Neuronal stem cell (in vitro differentiated cells): ENCODE data around the gene LRRC75A.

ENCODE experiments used
- DNase-seq: peaks from one replicate; pipeline ENCODE4 v3.0.0-alpha.2; 2013; ENCODE audit warnings: low spot score
- H2AFZ ChIP-seq: one replicate; pipeline ENCODE4 v1.6.1; 2013; ENCODE audit warnings: mild to moderate bottlenecking, low read length, inconsistent platforms
- H2AK5ac ChIP-seq: 2 replicates; pipeline ENCODE4 v1.6.1; 2013; ENCODE audit warnings: low read depth, mild to moderate bottlenecking, inconsistent platforms, low read length, moderate library complexity, mixed read lengths
- H2BK120ac ChIP-seq: 2 replicates; pipeline ENCODE4 v1.6.1; 2013; ENCODE audit warnings: low read depth, mild to moderate bottlenecking, inconsistent platforms, low read length, moderate library complexity, mixed read lengths
- H2BK12ac ChIP-seq: one replicate; pipeline ENCODE4 v1.6.1; 2013; ENCODE audit warnings: low read length, inconsistent platforms
- H2BK15ac ChIP-seq: 2 replicates; pipeline ENCODE4 v1.6.1; 2013; ENCODE audit warnings: mild to moderate bottlenecking, low read length, inconsistent platforms, mixed read lengths
- H2BK5ac ChIP-seq: one replicate; pipeline ENCODE4 v1.6.1; 2013; ENCODE audit warnings: inconsistent platforms, mild to moderate bottlenecking, low read length, moderate library complexity
- H3K14ac ChIP-seq: one replicate; pipeline ENCODE4 v1.6.1; 2013; ENCODE audit warnings: low read length, inconsistent platforms
- H3K18ac ChIP-seq: 2 replicates; pipeline ENCODE4 v1.6.1; 2013; ENCODE audit warnings: low read length, inconsistent platforms
- H3K23ac ChIP-seq: 2 replicates; pipeline ENCODE4 v1.6.1; 2013; ENCODE audit warnings: low read depth, mild to moderate bottlenecking, mixed read lengths, low read length, inconsistent platforms; ENCODE audit not compliant: poor library complexity
- H3K27ac ChIP-seq: replicated peaks from 3 replicates; pipeline ENCODE4 v1.5.1; 2013; ENCODE audit warnings: low read length, inconsistent platforms
- H3K27me3 ChIP-seq, 3 experiments: 2 replicates each; pipeline ENCODE4 v1.6.1; 2013; ENCODE audit warnings: low read length in 3 of 3, mild to moderate bottlenecking in 2 of 3, inconsistent platforms in 1 of 3, low read depth in 1 of 3, mixed read lengths in 1 of 3, moderate library complexity in 1 of 3; ENCODE audit not compliant: control insufficient read depth in 3 of 3, insufficient read depth in 3 of 3
- H3K36me3 ChIP-seq, 2 donors: replicated peaks in 1 of 2; 2 replicates each; pipeline ENCODE4 v1.6.1; 2013; ENCODE audit warnings: low read length in 2 of 2; ENCODE audit not compliant: control insufficient read depth in 2 of 2, insufficient read depth in 2 of 2
- H3K4ac ChIP-seq: 2 replicates; pipeline ENCODE4 v1.6.1; 2013; ENCODE audit warnings: inconsistent platforms, mild to moderate bottlenecking, low read length, moderate library complexity
- H3K4me1 ChIP-seq, 2 donors: 1 replicate in 1 of 2; 2 replicates in 1 of 2; pipeline ENCODE4 v1.6.1; 2013; ENCODE audit warnings: low read length in 2 of 2, low read depth in 1 of 2; ENCODE audit not compliant: control insufficient read depth in 2 of 2, insufficient read depth in 1 of 2
- H3K4me2 ChIP-seq: one replicate; pipeline ENCODE4 v1.6.1; 2013; ENCODE audit warnings: mild to moderate bottlenecking, low read length, inconsistent platforms; ENCODE audit not compliant: insufficient read depth, poor library complexity, severe bottlenecking
- H3K4me3 ChIP-seq, 2 donors: 2 replicates each; pipeline ENCODE4 v1.5.1; 2013; ENCODE audit warnings: low read length in 2 of 2, mild to moderate bottlenecking in 2 of 2, inconsistent platforms in 1 of 2, moderate library complexity in 1 of 2
- H3K79me1 ChIP-seq: one replicate; pipeline ENCODE4 v1.6.1; 2013; ENCODE audit warnings: low read depth, mild to moderate bottlenecking, inconsistent platforms, low read length, moderate library complexity
- H3K9ac ChIP-seq: one replicate; pipeline ENCODE4 v1.6.1; 2013; ENCODE audit warnings: mild to moderate bottlenecking, low read depth, low read length, inconsistent platforms; ENCODE audit not compliant: poor library complexity
- H3K9me3 ChIP-seq, 2 donors: replicated peaks in 1 of 2; 2 replicates each; pipeline versions ENCODE3 to v1.6.1; 2013; ENCODE audit warnings: low read length in 2 of 2, mild to moderate bottlenecking in 2 of 2, inconsistent platforms in 1 of 2, low read depth in 1 of 2, mixed read lengths in 1 of 2, moderate library complexity in 1 of 2; ENCODE audit not compliant: control insufficient read depth in 2 of 2, insufficient read depth in 1 of 2
- H4K8ac ChIP-seq: one replicate; pipeline ENCODE4 v1.6.1; 2013; ENCODE audit warnings: low read depth, mild to moderate bottlenecking, inconsistent platforms, low read length, moderate library complexity
- H4K91ac ChIP-seq: one replicate; pipeline ENCODE4 v1.6.1; 2013; ENCODE audit warnings: low read length, low read depth, mild to moderate bottlenecking, inconsistent platforms; ENCODE audit not compliant: poor library complexity
- WGBS, 2 donors: extraction: QIAGEN DNeasy Blood & Tissue Kit; methylation state at CpG; one replicate each; pipeline ENCODE4 v1.1.7; 2013; ENCODE audit warnings: missing lambda C conversion rate in 2 of 2, mixed read lengths in 1 of 2; ENCODE audit not compliant: insufficient read length in 2 of 2, insufficient replicate concordance in 1 of 2; ENCODE audit errors: extremely low coverage in 2 of 2; 5-methylcytosine and 5-hydroxymethylcytosine counted together

The LRRC75A gene

DNA sequence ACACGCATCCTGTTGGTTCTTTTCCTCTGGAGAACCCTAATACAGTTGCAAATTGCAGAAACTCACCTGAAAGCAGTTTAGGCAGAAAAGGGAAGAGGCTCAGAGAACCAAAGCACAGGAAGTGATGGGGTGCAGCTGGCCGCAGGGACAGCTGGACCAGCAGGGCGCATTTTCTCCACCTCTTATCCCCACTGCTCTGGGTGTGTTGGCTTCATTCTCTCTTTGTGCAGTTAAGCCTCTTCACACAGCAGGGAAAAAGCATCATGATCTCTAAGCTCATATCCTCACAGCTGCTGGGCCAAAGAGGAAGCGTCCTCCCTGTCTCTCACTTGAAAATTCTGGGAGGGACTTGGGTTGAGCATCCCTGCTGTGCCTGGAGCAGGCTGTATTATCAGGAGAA, 20.0 kb upstream of the LRRC75A start:
- no peak for DNase-seq
- Histone ChIP-seq H3K23ac (no peak overlapping the region), H3K9me3 (no peaks in the 10 kb centered on the region), H2BK12ac (no peak overlapping the region), H3K18ac (no peak overlapping the region), H3K4me2 (no peak overlapping the region), H3K79me1 (no peaks in the 10 kb centered on the region), H3K4me1 (peaks cover 10 to 17% of the 10 kb centered on the region in 2 donors), H3K27me3 (no peaks in the 10 kb centered on the region), H2BK120ac (no peak overlapping the region), H2AFZ (peak overlapping the region; percentile 86), H2AK5ac (no peak overlapping the region), H3K4ac (no peak overlapping the region), H3K9ac (no peak overlapping the region), H3K36me3 (no peaks in the 10 kb centered on the region), H2BK15ac (no peak overlapping the region), H4K8ac (no peak overlapping the region), H3K27ac (peak overlapping the region; percentile 19), H4K91ac (no peak overlapping the region), H2BK5ac (no peak overlapping the region), H3K4me3 (no peak overlapping the region), H3K14ac (no peak overlapping the region)
- WGBS, 2 donors, result no CpG with 5 or more reads among the region's 4 CpGs

DNA sequence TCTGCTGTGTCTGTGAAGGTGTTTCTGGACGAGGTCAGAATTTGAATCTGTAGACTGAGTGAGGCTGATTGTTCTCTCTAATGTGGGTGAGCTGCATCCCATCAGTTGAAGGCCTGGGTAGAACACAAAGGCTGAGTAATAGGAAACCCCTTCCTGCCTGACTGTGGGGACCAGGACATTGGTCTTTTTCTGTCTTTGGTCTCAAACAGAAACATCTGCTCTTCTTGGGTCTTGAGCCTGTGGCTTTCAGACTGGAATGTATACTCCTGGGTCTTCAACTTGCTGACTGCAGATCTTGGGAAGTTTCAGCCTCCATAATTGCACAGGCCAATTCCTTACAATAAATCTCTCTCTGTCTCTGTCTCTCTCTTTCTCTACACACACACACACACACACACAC, 19.6 kb upstream of the LRRC75A start:
- no peak overlapping the region for H2BK5ac ChIP-seq
- no peaks in the 10 kb centered on the region for H3K27me3 ChIP-seq
- no peak overlapping the region for H2AK5ac ChIP-seq
- no peaks in the 10 kb centered on the region for H3K36me3 ChIP-seq
- H3K4ac ChIP-seq, result no peak overlapping the region
- no peak overlapping the region for H3K18ac ChIP-seq
- no peak overlapping the region for H3K14ac ChIP-seq
- peaks cover 8 to 17% of the 10 kb centered on the region in 2 donors for H3K4me1 ChIP-seq
- DNase-seq, result no peak
- no peaks in the 10 kb centered on the region for H3K9me3 ChIP-seq
- no peak overlapping the region for H3K23ac ChIP-seq
- H3K79me1 ChIP-seq, result no peaks in the 10 kb centered on the region
- peak overlapping the region; percentile 86 for H2AFZ ChIP-seq
- no peak overlapping the region for H3K27ac ChIP-seq
- WGBS, 2 donors, result no CpG with 5 or more reads among the region's 1 CpG
- H4K91ac ChIP-seq, result no peak overlapping the region
- no peak overlapping the region for H3K4me2 ChIP-seq
- H2BK12ac ChIP-seq, result no peak overlapping the region
- no peak overlapping the region for H3K4me3 ChIP-seq
- H2BK15ac ChIP-seq, result no peak overlapping the region
- H3K9ac ChIP-seq, result no peak overlapping the region
- H2BK120ac ChIP-seq, result no peak overlapping the region
- no peak overlapping the region for H4K8ac ChIP-seq

DNA sequence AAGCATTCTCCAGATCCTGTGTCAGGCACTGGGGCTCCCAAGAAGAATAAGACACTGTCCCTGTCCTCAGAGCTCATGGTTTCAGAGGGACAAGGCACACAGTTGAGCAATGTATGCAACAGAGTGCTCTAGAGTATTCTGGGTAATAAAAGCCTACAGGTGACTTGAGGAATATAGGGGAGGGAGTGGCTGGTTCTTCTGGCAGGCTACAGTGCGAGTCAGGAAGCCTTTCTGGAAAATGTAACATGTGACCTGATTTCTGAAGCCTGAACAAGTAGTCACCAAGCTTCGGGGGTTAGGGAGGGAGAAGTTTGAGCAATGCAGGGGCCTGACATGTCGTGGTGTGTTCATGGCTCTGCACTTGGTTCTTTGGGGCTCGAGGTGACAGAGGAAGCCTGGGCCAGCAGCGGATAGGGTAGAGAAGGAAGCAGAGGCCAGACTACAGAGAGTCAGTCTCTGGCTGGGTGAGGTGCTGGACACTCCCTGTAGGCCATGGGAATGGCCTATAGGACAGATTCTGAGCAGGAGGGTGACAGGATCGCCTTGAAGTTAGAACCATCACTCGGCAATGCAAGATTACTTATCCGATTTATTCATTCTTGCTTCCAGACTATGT, 16.0 kb upstream of the LRRC75A start:
- H2BK5ac ChIP-seq, result no peak overlapping the region
- no peak for DNase-seq
- H3K4me3 ChIP-seq, result no peak overlapping the region
- H4K91ac ChIP-seq, result no peak overlapping the region
- H3K79me1 ChIP-seq, result no peaks in the 10 kb centered on the region
- no peak overlapping the region for H2BK15ac ChIP-seq
- H3K27me3 ChIP-seq, result no peaks in the 10 kb centered on the region
- peaks cover 7 to 10% of the 10 kb centered on the region in 2 donors for H3K4me1 ChIP-seq
- no peaks in the 10 kb centered on the region for H3K36me3 ChIP-seq
- H3K4ac ChIP-seq, result no peak overlapping the region
- no peak overlapping the region for H3K18ac ChIP-seq
- no peak overlapping the region for H4K8ac ChIP-seq
- no peak overlapping the region for H3K4me2 ChIP-seq
- WGBS, 2 donors, result no CpG with 5 or more reads among the region's 8 CpGs
- no peak overlapping the region for H3K9ac ChIP-seq
- H2BK12ac ChIP-seq, result no peak overlapping the region
- no peak overlapping the region for H3K14ac ChIP-seq
- no peaks in the 10 kb centered on the region for H3K9me3 ChIP-seq
- H2AFZ ChIP-seq, result no peak overlapping the region
- no peak overlapping the region for H3K27ac ChIP-seq
- H2AK5ac ChIP-seq, result no peak overlapping the region
- no peak overlapping the region for H3K23ac ChIP-seq
- no peak overlapping the region for H2BK120ac ChIP-seq

DNA sequence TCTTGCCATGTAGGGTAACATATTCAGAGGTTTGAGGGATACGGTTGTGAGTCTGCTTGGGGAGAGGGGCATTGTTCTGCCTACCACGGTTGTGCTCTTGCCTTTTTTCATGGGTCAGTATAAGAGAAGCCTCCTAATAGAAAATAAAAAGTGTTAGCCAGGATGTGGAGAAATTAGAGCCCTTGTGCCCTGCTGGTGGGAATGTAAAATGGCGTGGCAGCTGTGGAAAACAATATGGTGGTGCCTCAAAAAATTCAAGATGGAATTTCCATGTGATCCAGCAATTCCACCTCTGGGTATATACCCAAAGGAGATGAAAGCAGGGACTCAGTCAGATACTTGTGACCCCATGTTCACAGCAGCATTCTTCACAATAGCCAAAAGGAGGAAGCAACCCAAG, 14.2 kb upstream of the LRRC75A start:
- Histone ChIP-seq H3K23ac (no peak overlapping the region), H3K4ac (no peak overlapping the region), H3K4me1 (peaks cover 0 to 2% of the 10 kb centered on the region in 2 donors), H2BK15ac (no peak overlapping the region), H3K9me3 (no peaks in the 10 kb centered on the region), H2BK120ac (no peak overlapping the region), H2BK12ac (no peak overlapping the region), H4K91ac (no peak overlapping the region), H3K27ac (no peak overlapping the region), H3K4me2 (no peak overlapping the region), H3K27me3 (no peaks in the 10 kb centered on the region), H3K14ac (no peak overlapping the region), H3K36me3 (no peaks in the 10 kb centered on the region), H2AFZ (no peak overlapping the region), H3K9ac (no peak overlapping the region), H2BK5ac (no peak overlapping the region), H3K18ac (no peak overlapping the region), H4K8ac (no peak overlapping the region), H3K79me1 (no peaks in the 10 kb centered on the region), H2AK5ac (no peak overlapping the region), H3K4me3 (no peak overlapping the region)
- DNase-seq, result no peak
- no CpG with 5 or more reads among the region's 3 CpGs for WGBS, 2 donors
